Measurements from ENCODE around the gene ASB2.

The ASB2 gene

DNA sequence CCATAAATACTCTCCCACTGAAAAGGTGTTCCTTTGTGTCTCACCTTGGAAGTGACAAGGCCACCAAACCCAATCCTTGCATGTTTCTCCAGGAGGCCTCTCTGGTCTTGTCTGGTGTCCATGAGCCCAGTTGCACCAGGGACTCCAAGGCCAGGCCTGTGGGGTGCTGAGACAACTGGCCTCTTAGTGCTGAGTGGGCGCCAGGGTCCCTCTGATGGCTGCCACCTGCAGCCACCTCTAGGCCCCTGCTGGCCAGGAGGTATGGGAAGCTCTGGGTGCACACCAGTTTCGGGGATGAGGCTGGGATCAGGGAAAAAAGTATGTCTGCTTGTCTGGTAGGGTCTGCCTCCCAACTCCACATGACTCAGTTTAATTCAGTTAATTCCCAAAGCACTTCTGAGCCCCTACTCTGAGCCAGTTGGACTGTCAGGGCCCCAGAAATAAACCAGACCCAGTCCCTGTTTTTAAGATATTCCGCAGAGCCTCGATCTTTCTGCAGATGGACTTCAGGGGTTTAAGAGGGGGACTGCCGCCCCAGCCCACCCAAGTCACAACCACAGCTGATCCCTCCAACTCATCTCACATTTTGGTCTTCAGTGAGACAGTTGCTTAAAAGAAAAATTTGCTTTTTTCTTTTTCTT lies 64.3 kb downstream of the ASB2 start:
- Histone ChIP-seq H3K36me3 (ENCODE audit: control insufficient read depth in 2 of 2, insufficient read depth in 1 of 2, low read length in 2 of 2) (no peaks in the 10 kb centered on the region), H3K9me3 (ENCODE audit: control insufficient read depth, insufficient read depth, low read depth, low read length) (no peaks in the 10 kb centered on the region), H3K4me1 (ENCODE audit: control insufficient read depth, insufficient read depth, low read length) (no peaks in the 10 kb centered on the region), H3K27ac (ENCODE audit: extremely low read depth, low read depth, low read length) (no peak overlapping the region), H3K4me3 (ENCODE audit: low read depth, low read length) (no peak overlapping the region)
- POLR2A ChIA-PET = no interaction called here
- TF ChIP-seq ZNF140 (tag by site-specific recombination; IDR thresholded peaks at IDR 0.05) (no peak), ZSCAN23 (tag by site-specific recombination; IDR thresholded peaks at IDR 0.05) (no peak), ZEB2 (tag by site-specific recombination; IDR thresholded peaks at IDR 0.05) (no peak), ZNF146 (tag by site-specific recombination; IDR thresholded peaks at IDR 0.05) (no peak), ZNF677 (tag by site-specific recombination; IDR thresholded peaks at IDR 0.05) (no peak), ZNF830 (tag by site-specific recombination; IDR thresholded peaks at IDR 0.05; ENCODE audit: low read depth) (no peak), PRDM10 (tag by site-specific recombination; IDR thresholded peaks at IDR 0.05) (no peak)
- CTCF ChIA-PET = interaction anchor here (0.7 to 1.2 kb wide), 2 partner anchors 92 to 376 kb away, joined by 3 read pairs; no protein-coding TSS in a partner anchor

DNA sequence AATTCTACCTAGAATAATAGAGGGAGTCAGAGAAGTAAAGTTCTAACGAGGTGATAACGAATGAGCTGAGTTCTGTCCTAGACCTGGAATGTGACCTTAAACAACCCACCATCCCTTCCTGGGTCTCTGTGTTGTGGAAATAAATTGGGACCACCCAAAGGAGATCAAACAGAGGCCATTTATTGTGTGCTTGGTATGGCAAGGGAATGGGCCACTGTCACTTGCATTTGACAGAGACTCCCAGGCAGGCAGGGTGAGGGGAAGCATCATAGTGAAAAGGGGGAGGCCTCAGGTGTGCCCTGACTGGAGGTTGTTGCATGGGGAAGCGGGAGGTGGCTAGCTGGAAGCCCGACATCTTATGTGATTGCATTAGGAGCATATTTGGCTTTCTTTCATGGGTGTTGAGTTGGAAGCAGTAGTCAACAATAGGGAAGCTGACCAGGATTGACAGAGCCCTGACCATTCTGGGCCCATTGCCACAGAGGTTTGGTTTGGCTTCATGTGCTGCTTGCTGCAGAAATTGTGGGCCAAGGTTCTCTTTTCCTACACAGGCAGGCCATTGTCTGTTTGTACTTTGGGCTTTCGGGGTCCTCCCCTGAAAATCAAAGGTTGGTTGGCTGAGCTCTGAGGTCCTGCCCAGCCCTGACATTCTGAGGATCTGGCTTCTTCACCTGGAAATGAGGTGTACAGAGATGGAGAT lies 66.8 kb downstream of the ASB2 start:
- H3K4me1 ChIP-seq (ENCODE audit: control insufficient read depth, insufficient read depth, low read length) = no peaks in the 10 kb centered on the region
- POLR2A ChIA-PET = no interaction called here
- H3K36me3 ChIP-seq (ENCODE audit: control insufficient read depth in 2 of 2, insufficient read depth in 1 of 2, low read length in 2 of 2) = no peaks in the 10 kb centered on the region
- no peak overlapping the region for H3K27ac ChIP-seq (ENCODE audit: extremely low read depth, low read depth, low read length)
- CTCF ChIA-PET = interaction anchor here (0.7 to 1.2 kb wide), 2 partner anchors 17 to 26 kb away, joined by 3 to 6 read pairs; no protein-coding TSS in a partner anchor
- no peaks in the 10 kb centered on the region for H3K9me3 ChIP-seq (ENCODE audit: control insufficient read depth, insufficient read depth, low read depth, low read length)
- no peak overlapping the region for H3K4me3 ChIP-seq (ENCODE audit: low read depth, low read length)
- TF ChIP-seq ZNF16 (tag by site-specific recombination; IDR thresholded peaks at IDR 0.05; ENCODE audit: low read depth) (no peak), ZBTB48 (tag by site-specific recombination; IDR thresholded peaks at IDR 0.05) (no peak), CTCF (tag by site-specific recombination; IDR thresholded peaks at IDR 0.05) (no peak), ZXDB (tag by site-specific recombination; IDR thresholded peaks at IDR 0.05) (no peak), ZNF266 (tag by site-specific recombination; IDR thresholded peaks at IDR 0.05; ENCODE audit: low read depth) (no peak), ZNF366 (tag by site-specific recombination; conservative IDR thresholded peaks at IDR 0.05) (no peak), ZNF701 (tag by site-specific recombination; IDR thresholded peaks at IDR 0.05) (no peak), ZBTB11 (tag by site-specific recombination; conservative IDR thresholded peaks at IDR 0.05; ENCODE audit: low read depth) (no peak), ZNF530 (tag by site-specific recombination; IDR thresholded peaks at IDR 0.05; ENCODE audit: low read depth) (no peak), KLF16 (tag by site-specific recombination; IDR thresholded peaks at IDR 0.05) (no peak), ZNF585B (tag by site-specific recombination; IDR thresholded peaks at IDR 0.05) (no peak), YY2 (tag by site-specific recombination; IDR thresholded peaks at IDR 0.05) (no peak)
- TF ChIP-seq, protein P1, sequence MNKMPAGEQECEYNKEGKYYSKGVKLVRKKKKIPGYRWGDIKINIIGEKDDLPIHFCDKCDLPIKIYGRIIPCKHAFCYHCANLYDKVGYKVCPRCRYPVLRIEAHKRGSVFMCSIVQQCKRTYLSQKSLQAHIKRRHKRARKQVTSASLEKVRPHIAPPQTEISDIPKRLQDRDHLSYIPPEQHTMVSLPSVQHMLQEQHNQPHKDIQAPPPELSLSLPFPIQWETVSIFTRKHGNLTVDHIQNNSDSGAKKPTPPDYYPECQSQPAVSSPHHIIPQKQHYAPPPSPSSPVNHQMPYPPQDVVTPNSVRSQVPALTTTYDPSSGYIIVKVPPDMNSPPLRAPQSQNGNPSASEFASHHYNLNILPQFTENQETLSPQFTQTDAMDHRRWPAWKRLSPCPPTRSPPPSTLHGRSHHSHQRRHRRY (tag by site-specific recombination; IDR thresholded peaks at IDR 0.05) = no peak
- TF ChIP-seq, protein P2, sequence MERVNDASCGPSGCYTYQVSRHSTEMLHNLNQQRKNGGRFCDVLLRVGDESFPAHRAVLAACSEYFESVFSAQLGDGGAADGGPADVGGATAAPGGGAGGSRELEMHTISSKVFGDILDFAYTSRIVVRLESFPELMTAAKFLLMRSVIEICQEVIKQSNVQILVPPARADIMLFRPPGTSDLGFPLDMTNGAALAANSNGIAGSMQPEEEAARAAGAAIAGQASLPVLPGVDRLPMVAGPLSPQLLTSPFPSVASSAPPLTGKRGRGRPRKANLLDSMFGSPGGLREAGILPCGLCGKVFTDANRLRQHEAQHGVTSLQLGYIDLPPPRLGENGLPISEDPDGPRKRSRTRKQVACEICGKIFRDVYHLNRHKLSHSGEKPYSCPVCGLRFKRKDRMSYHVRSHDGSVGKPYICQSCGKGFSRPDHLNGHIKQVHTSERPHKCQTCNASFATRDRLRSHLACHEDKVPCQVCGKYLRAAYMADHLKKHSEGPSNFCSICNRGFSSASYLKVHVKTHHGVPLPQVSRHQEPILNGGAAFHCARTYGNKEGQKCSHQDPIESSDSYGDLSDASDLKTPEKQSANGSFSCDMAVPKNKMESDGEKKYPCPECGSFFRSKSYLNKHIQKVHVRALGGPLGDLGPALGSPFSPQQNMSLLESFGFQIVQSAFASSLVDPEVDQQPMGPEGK (tag by site-specific recombination; IDR thresholded peaks at IDR 0.05) = no peak

All from HEK293 (cell line).